CD4-positive, alpha-beta T cell (primary cell): ENCODE data around the gene SLC2A13. TPM values are rescaled to one million over a fixed set of nuclear protein-coding genes. Genes with fewer than 3 reads are reported as not detected.

Experiments
- ATAC-seq: fragments of 200-7000 bp; cut with Tn5 transposase; one replicate; pipeline ENCODE4 v1.10.0; 2022; ENCODE audit warnings: mild to moderate bottlenecking; ENCODE audit not compliant: poor library complexity
- CTCF ChIA-PET: fragments of 350-600 bp; sonication (Branson Sonifier 250); formaldehyde crosslinking; loops from one replicate; lab custom pipeline; 2021; ENCODE audit warnings: antibody characterized with exemption, inconsistent platforms; lab: Charles Lee
- POLR2A ChIA-PET: fragments of 350-600 bp; sonication (Branson Sonifier 250); formaldehyde crosslinking; loops from one replicate; lab custom pipeline; 2021; ENCODE audit warnings: antibody characterized with exemption, inconsistent platforms; lab: Charles Lee
- DNase-seq, 14 experiments: peaks; one replicate each; pipeline ENCODE4 v3.0.0-alpha.2; 2013 to 2020; ENCODE audit warnings: mixed read lengths in 2 of 14
- H3K27ac ChIP-seq, 2 donors: one replicate each; pipeline versions ENCODE4 v1.5.1 to v1.7.0; 2013; ENCODE audit warnings: low read length in 2 of 2, low read depth in 1 of 2, mild to moderate bottlenecking in 1 of 2
- H3K27me3 ChIP-seq, 2 experiments: 1 replicate in 1 of 2; 2 replicates in 1 of 2; pipeline versions ENCODE4 v1.6.1 to v1.7.0; 2013; ENCODE audit warnings: low read length in 2 of 2, control low read depth in 1 of 2, mild to moderate bottlenecking in 1 of 2, moderate library complexity in 1 of 2; ENCODE audit not compliant: insufficient read depth in 2 of 2, control insufficient read depth in 1 of 2
- H3K36me3 ChIP-seq: one replicate; pipeline ENCODE4 v1.6.1; 2013; ENCODE audit warnings: low read length, control low read depth; ENCODE audit not compliant: insufficient read depth
- H3K4me1 ChIP-seq: one replicate; pipeline ENCODE4 v1.6.1; 2013; ENCODE audit warnings: low read length, control low read depth; ENCODE audit not compliant: insufficient read depth
- H3K4me3 ChIP-seq: one replicate; pipeline ENCODE4 v1.5.1; 2013; ENCODE audit warnings: mild to moderate bottlenecking, low read length, moderate library complexity
- H3K9me3 ChIP-seq, 2 experiments: 1 replicate in 1 of 2; 2 replicates in 1 of 2; pipeline versions ENCODE4 v1.6.1 to v1.7.0; 2013; ENCODE audit warnings: low read length in 2 of 2, mild to moderate bottlenecking in 2 of 2, control low read depth in 1 of 2, moderate library complexity in 1 of 2; ENCODE audit not compliant: control insufficient read depth in 1 of 2, insufficient read depth in 1 of 2
- H3K27ac Mint-ChIP-seq: one replicate; pipeline ENCODE4 v1.8.0; 2020; ENCODE audit warnings: mixed read lengths
- H3K27me3 Mint-ChIP-seq: one replicate; pipeline ENCODE4 v1.8.0; 2021; ENCODE audit warnings: mixed read lengths
- H3K36me3 Mint-ChIP-seq: one replicate; pipeline ENCODE4 v1.8.0; 2021; ENCODE audit warnings: low read depth, mixed read lengths
- H3K4me1 Mint-ChIP-seq: one replicate; pipeline ENCODE4 v1.8.0; 2021; ENCODE audit warnings: low read depth, mixed read lengths
- H3K4me3 Mint-ChIP-seq: one replicate; pipeline ENCODE4 v1.8.0; 2020; ENCODE audit warnings: mild to moderate bottlenecking, mixed read lengths
- H3K9me3 Mint-ChIP-seq: one replicate; pipeline ENCODE4 v1.8.0; 2020; ENCODE audit warnings: mixed read lengths
- CTCF ChIP-seq: fragments of 200-600 bp; IDR thresholded peaks from one replicate; pipeline ENCODE4 v1.8.0; 2022; ENCODE audit warnings: antibody characterized with exemption, mild to moderate bottlenecking
- intact Hi-C, 2 experiments: fragments of 100-400 bp; cut with DNase I in 1 of 2; cut with micrococcal nuclease in 1 of 2; formaldehyde crosslinking; loops; one replicate each; pipeline versions ENCODE4 v1.15.1 to v1.9.0; 2023 to 2025; cut with DNase I, micrococcal nuclease
- total RNA-seq, 174 experiments: library from RNA in 2 of 174; stranded (reverse) in 2 of 174; gene quantifications; one replicate each; pipeline ENCODE4 v1.2.3 and lab custom pipeline; 2021 to 2026

Gene SLC2A13
- total RNA-seq, 2 experiments from 2014 or later, result 1.6 to 1.7 TPM

GRCh38 chr12:40127408-40127807 lies 21.5 kb upstream of the SLC2A13 start:
- Histone ChIP-seq H3K9me3 (no peaks in the 10 kb centered on the region), H3K4me3 (no peak overlapping the region), H3K36me3 (no peaks in the 10 kb centered on the region), H3K27ac (no peak overlapping the region), H3K4me1 (no peaks in the 10 kb centered on the region), H3K27me3 (no peaks in the 10 kb centered on the region)
- TF ChIP-seq CTCF, result no peak
- ChIA-PET CTCF (no interaction called here), POLR2A (no interaction called here)
- Mint-ChIP-seq H3K27ac (no peak overlapping the region), H3K4me1 (no peaks in the 10 kb centered on the region), H3K36me3 (no peaks in the 10 kb centered on the region), H3K9me3 (no peaks in the 10 kb centered on the region), H3K4me3 (no peak overlapping the region), H3K27me3 (peaks cover 10% of the 10 kb centered on the region)
- intact Hi-C loops, result no loop called here
- no peak for ATAC-seq
- DNase-seq, result no peak

- DNase-seq (no peak), ATAC-seq (no peak)
- intact Hi-C loops, result no loop called here
- no peak for TF ChIP-seq CTCF
- H3K4me1 Mint-ChIP-seq, result no peaks in the 10 kb centered on the region
- H3K27ac Mint-ChIP-seq, result no peak overlapping the region
- H3K4me3 ChIP-seq, result no peak overlapping the region
- H3K27me3 Mint-ChIP-seq, result peaks cover 31% of the 10 kb centered on the region
- H3K36me3 ChIP-seq, result no peaks in the 10 kb centered on the region
- H3K9me3 ChIP-seq, result no peaks in the 10 kb centered on the region
- no peaks in the 10 kb centered on the region for H3K36me3 Mint-ChIP-seq
- H3K9me3 Mint-ChIP-seq, result no peaks in the 10 kb centered on the region
- H3K27ac ChIP-seq, result no peak overlapping the region
- no peak overlapping the region for H3K4me3 Mint-ChIP-seq
- POLR2A ChIA-PET, result no interaction called here
- no peaks in the 10 kb centered on the region for H3K27me3 ChIP-seq
- H3K4me1 ChIP-seq, result no peaks in the 10 kb centered on the region
- CTCF ChIA-PET, result no interaction called here
These were observed 17.6 kb upstream of the SLC2A13 start for GRCh38 chr12:40123496-40123895.

- no peak for TF ChIP-seq CTCF
- Histone ChIP-seq H3K36me3 (no peaks in the 10 kb centered on the region), H3K4me1 (no peaks in the 10 kb centered on the region), H3K4me3 (no peak overlapping the region), H3K9me3 (no peaks in the 10 kb centered on the region), H3K27ac (no peak overlapping the region), H3K27me3 (no peaks in the 10 kb centered on the region)
- no peak for DNase-seq
- Mint-ChIP-seq H3K27me3 (peaks cover 31% of the 10 kb centered on the region), H3K4me1 (no peaks in the 10 kb centered on the region), H3K27ac (no peak overlapping the region), H3K4me3 (no peak overlapping the region), H3K36me3 (no peaks in the 10 kb centered on the region), H3K9me3 (no peaks in the 10 kb centered on the region)
- intact Hi-C loops, result no loop called here
- ChIA-PET CTCF (no interaction called here), POLR2A (no interaction called here)
- ATAC-seq, result no peak
These were observed 17.0 kb upstream of the SLC2A13 start for GRCh38 chr12:40122842-40123241.
